Kidney tubule cell (primary cell): ENCODE measurements around the gene GPC3.
"Not testable (repeated sequence)": the region's sequence is repeated elsewhere in the genome, so short reads cannot be mapped to it uniquely, and the experiment has no call there.

Experiments used
- DNase-seq: peaks from one replicate; pipeline ENCODE4 v3.0.0-alpha.2; 2018; ENCODE audit warnings: low spot score

Gene GPC3

GRCh38 chrX:133995759-133996158 is 10.4 kb upstream of the GPC3 start:
- DNase-seq = no peak

GRCh38 chrX:133994576-133994975 is 9.2 kb upstream of the GPC3 start:
- no peak for DNase-seq

DNA sequence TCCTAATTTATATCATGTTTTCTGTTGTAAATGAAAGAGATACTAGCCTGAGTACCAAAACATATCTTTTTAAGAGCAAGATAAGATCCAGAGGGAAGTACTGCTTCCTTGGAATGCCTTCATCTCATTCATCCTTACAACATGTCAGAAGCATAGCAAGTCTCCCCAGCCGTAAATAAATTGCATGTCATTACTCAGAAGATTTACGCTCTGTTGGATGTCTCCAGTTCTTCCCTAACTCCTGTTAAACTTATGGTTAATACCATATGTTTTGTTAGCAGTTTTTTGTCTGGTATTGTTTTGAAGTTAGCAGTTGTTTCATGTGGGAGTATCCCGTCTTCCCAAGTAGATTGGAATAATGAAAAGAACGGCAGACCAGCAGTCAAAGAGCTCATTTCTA is 7.5 kb upstream of the GPC3 start:
- no peak for DNase-seq

DNA sequence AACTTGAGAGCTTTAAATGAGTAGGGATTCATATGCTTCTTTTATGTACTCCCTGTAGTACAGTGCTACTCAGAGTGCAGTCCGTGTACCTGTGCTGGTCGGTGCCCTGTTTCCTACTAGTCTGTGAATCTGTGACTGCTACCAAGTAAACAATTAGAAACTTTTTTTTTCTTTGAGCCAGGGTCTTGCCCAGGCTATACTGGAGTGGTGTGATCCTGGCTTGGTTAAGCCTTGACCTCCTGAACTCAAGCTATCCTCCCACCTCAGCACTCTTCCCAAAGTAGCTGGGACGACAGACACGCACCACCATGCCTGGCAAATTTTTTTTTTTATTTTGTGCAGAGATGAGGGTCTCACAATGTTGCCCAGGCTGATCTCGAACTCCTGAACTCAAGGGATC is 6.4 kb upstream of the GPC3 start:
- no peak for DNase-seq

DNA sequence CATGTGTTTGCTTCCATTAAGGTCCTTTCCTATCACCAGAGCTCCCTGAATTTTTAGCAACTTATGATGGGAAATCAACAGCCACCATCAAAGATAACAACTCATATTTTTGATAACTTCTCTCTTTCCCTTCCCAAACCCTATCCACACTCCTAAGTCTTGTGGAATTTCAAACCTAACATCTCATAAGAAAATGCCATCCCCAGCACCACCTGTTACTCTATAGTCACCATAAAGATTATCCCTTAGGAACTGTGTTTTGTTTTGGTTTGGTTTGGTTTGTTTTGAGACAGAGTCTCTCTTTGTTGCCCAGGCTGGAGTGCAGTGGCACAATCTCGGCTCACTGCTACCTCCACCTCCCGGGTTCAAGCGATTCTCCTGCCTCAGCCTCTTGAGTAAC is 5.7 kb upstream of the GPC3 start:
- not testable (repeated sequence) for DNase-seq

GRCh38 chrX:133989993-133990392 is 4.6 kb upstream of the GPC3 start:
- DNase-seq = no peak

- DNase-seq = no peak
Measured at GRCh38 chrX:133989490-133989889, 4.1 kb upstream of the GPC3 start.

GRCh38 chrX:133988010-133988409 is 2.6 kb upstream of the GPC3 start:
- no peak for DNase-seq

DNA sequence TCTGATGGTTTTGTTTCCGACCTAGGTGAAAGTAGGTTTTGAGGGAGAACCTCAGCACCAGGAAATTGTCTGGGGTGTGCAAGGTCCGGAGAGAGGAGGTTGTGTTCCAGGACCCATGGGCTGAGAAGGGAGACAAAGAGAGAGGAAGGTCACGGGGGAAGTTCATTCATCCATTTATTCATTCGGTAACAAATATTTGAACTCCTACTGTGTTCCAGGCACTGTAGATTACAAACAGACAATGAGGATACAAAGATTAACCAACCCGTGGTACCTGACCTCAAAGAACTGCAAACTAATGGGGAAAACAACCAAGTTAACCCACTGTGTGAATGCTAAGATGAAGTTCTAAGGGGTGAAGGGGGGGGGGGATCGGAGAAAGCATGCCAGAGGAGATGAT is 1.8 kb upstream of the GPC3 start:
- DNase-seq = no peak

GRCh38 chrX:133985967-133986683 is 731 bp upstream of the GPC3 start:
- DNase-seq = no peak

GRCh38 chrX:133984857-133985163 is 584 bp downstream of the GPC3 start:
- no peak for DNase-seq

DNA sequence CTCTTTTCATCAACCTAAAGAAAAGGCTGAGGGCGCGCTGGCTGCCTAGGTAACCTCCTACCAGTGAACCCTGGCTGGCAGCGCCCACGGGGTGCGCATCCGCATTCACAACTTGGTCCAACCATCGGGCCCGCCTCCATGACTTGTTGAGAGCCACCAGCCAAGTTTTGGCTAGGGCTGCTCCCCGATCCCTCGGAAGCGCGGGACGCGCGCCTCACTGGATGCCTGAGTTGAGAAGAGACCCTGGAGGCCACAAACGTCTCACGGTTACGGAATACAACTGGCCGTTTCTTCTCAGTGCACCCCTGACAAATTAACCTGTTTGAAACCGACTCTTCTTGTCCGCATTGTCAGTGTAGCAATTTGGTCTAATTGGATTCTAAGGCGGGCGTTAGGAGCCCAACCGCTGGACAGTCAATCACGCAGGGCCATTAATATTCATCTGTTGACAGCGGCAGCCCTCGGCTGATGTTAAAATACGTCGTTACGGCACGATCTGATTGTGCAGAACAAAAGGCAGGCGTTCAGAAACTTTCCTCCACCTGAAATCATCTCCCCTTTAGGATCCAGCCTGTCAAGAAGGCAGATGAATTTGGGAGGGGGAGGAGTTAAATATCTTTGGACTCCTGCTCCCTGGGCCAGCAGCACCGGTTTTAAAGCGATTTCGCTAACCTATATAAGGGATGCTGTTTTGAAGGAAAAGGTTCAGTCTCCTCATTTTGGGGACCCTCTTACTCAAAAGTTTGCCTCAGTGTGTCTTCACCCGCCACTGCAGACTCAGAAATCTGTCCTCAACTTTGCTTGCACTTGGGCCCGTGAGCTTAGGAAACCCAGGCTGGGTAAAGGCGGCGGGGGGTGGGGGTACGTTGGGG is 1.2 kb downstream of the GPC3 start:
- DNase-seq = no peak

GRCh38 chrX:133983256-133983973 is 2.0 kb downstream of the GPC3 start:
- no peak for DNase-seq

DNA sequence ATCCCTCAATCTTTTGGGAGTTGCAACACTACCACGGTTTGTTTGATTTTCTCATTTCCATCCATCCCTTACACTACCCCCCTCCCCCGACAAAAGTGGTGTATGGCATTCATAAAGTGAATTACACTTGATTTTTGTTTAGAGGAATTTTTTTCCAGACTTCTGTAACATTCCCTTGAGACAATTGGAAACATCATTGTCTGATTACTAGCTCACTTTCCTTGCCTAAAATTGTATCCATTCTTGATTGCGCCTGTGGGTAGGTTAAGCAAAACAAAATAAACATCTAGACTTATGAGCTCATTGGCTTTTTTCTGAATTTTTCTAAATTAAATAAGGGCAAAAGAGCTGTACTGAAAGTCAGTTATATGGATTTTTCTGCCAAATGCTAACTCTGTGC is 3.5 kb downstream of the GPC3 start:
- no peak for DNase-seq

DNA sequence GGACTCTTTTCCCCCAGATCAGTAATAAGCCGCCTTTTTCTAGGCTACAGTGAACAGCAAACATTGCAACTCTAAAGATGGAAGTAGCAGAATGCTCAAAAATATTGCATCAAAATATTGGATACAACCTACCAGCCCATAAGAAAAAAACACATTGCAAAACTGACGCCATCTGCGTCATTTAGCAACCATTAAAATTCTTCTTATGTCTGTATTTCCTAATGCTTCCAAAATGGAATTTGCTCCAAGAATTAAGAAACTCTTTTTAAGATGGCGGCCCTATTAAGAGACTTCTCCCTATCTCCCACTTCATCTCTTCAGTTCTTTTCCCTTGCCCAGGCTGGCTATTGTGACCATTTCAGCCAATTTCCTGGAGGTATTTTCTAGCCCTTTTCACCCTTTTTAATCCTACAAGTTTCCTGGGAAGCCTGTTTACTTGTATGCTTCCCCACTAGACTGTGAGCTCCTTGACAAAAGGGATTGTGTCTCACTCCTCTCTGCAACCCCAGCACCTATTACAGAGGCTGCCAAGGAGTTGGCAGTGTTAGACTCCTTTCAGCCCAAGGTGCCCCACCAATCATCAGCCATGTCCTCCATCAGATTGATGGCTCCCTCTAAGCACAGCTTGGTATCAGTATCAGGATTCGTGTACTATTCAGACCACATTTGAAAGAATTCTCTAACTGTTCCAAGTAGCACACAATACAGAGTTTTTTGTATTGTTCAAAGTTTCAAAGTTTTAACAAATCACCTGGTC is 4.4 kb downstream of the GPC3 start:
- no peak for DNase-seq

DNA sequence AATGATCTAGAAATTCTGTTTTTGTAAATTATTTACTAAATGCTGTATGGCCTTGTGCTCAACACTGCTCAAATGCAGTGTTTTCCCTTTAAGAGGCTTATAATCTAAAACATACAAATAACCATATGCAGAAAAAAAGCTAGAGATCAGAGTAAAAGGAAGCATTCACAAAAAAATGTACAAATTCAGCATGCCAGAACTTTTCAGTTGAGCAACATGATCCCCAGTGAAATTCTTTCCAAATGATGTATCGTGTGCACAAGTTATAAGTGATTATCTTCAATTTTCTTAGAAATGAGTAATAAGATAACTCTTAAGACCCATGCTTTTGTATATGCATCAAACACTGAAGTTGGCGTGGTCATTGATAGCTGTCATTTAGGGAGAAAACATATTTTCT is 5.0 kb downstream of the GPC3 start:
- DNase-seq = no peak

DNA sequence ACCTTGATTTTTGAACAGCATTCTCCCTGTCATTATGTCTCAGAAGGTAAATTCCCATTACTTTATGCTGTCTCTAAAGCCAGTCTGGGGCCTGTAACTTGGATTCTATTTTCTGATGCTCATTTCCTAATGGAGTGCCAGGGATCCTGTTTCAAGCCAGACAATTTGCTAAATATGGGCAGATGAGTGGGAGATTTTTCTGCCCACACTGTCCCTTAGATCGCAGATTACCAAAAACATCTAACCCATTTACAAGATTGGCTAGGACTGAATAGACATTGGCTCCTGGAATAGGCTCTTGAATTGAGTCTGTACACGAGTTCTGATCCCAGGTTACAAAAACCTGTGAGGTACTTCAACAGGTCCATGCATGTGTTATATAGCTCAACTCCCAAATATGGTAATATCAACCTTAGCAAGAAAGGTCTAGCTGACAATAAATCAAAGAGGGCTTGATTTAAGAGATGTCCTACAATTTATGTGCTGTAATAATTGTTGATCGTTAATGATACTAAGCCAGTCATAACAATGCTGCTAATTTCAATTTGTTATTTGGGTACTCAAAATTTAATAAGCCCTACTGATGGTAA is 5.7 kb downstream of the GPC3 start:
- no peak for DNase-seq

DNA sequence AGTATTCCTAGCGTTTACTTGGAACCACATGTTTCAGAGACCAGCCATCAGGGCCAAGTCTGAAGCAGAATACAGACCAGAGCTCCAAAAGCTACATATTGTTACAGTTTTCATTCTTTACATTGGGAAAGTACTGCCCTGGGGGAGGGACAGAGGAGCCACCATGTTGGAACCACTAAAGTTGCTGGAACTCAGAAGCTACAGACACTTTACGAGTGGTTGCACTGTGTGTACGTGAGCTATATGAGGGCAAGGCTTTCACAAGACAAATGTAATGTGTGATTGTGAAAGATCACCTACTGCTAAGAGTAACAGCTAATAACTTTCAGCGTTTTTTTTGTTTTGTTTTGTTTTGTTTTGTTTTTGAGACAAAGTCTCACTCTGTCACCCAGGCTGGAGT is 11.7 kb downstream of the GPC3 start:
- no peak for DNase-seq

- no peak for DNase-seq
Measured at GRCh38 chrX:133972916-133973315, 12.5 kb downstream of the GPC3 start.

- no peak for DNase-seq
Measured at GRCh38 chrX:133971586-133971985, 13.8 kb downstream of the GPC3 start.

DNA sequence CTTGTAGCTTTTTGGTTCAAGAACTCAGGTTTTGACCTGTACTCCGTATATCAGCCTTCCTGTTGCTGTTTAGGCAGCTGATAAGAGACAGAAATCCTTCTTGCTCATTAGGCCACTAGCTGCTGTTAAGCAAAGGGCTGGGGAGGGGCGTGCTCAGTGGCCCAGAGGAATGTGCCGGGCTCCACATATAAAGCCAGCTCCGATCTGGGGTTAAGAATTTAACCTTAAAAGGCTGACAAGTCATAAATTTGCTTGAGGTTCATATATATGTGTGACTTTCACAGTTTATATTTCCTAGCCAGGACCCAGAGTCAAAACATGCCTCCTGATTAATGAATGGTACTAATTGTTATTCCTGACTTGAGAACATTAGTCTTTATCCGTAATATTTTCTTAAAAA is 15.3 kb downstream of the GPC3 start:
- no peak for DNase-seq

GRCh38 chrX:133969191-133969590 is 16.2 kb downstream of the GPC3 start:
- DNase-seq = no peak
